NCI-H1694 treated with DMSO at 0.1 percent for 48 hours (cell line): ENCODE data around the gene NRXN3.

Experiments
- DNase-seq: peaks from one replicate; lab custom pipeline; 2025; lab: John Stamatoyannopoulos, UW

Gene NRXN3

GRCh38 chr14:79293482-79294177, 1123.5 kb downstream of the NRXN3 start:
- DNase-seq, result peak; percentile 18

- no peak for DNase-seq
Measured at GRCh38 chr14:79294499-79294898, 1124.3 kb downstream of the NRXN3 start.

GRCh38 chr14:79295385-79295784, 1125.2 kb downstream of the NRXN3 start:
- DNase-seq, result no peak

GRCh38 chr14:79298373-79298772, 1128.2 kb downstream of the NRXN3 start:
- DNase-seq, result no peak

GRCh38 chr14:79299162-79299561, 1129.0 kb downstream of the NRXN3 start:
- no peak for DNase-seq

GRCh38 chr14:79304279-79304678, 1134.1 kb downstream of the NRXN3 start:
- no peak for DNase-seq

GRCh38 chr14:79306546-79306945, 1136.4 kb downstream of the NRXN3 start:
- DNase-seq, result no peak

- no peak for DNase-seq
Measured at GRCh38 chr14:79318371-79318770, 1148.2 kb downstream of the NRXN3 start.

GRCh38 chr14:79320561-79320960, 1150.4 kb downstream of the NRXN3 start:
- no peak for DNase-seq

GRCh38 chr14:79321070-79321469, 1150.9 kb downstream of the NRXN3 start:
- no peak for DNase-seq

GRCh38 chr14:79325071-79325470, 1154.9 kb downstream of the NRXN3 start:
- DNase-seq, result no peak

GRCh38 chr14:79325557-79325956, 1155.4 kb downstream of the NRXN3 start:
- no peak for DNase-seq

GRCh38 chr14:79328863-79329262, 1158.7 kb downstream of the NRXN3 start:
- no peak for DNase-seq

- no peak for DNase-seq
Measured at GRCh38 chr14:79331830-79332229, 1161.7 kb downstream of the NRXN3 start.

GRCh38 chr14:79332504-79333197, 1162.5 kb downstream of the NRXN3 start:
- DNase-seq, result no peak

- no peak for DNase-seq
Measured at GRCh38 chr14:79333198-79333546, 1163.0 kb downstream of the NRXN3 start.

- DNase-seq, result no peak
Measured at GRCh38 chr14:79334272-79334671, 1164.1 kb downstream of the NRXN3 start.

- no peak for DNase-seq
Measured at GRCh38 chr14:79337761-79338160, 1167.6 kb downstream of the NRXN3 start.

- no peak for DNase-seq
Measured at GRCh38 chr14:79342942-79343341, 1172.8 kb downstream of the NRXN3 start.

- DNase-seq, result no peak
Measured at GRCh38 chr14:79351011-79351410, 1180.8 kb downstream of the NRXN3 start.

GRCh38 chr14:79352076-79352630, 1182.0 kb downstream of the NRXN3 start:
- no peak for DNase-seq

GRCh38 chr14:79354336-79354735, 1184.2 kb downstream of the NRXN3 start:
- DNase-seq, result no peak

GRCh38 chr14:79356040-79356439, 1185.9 kb downstream of the NRXN3 start:
- no peak for DNase-seq

GRCh38 chr14:79357307-79357706, 1187.1 kb downstream of the NRXN3 start:
- no peak for DNase-seq
